Epidermal melanocyte (primary cell): Measurements from ENCODE around the gene ATF3.

Experiments
- DNase-seq: peaks from one replicate; pipeline ENCODE4 v3.0.0; 2011; ENCODE audit warnings: low spot score; ENCODE audit not compliant: insufficient read length

ATF3 gene

DNA sequence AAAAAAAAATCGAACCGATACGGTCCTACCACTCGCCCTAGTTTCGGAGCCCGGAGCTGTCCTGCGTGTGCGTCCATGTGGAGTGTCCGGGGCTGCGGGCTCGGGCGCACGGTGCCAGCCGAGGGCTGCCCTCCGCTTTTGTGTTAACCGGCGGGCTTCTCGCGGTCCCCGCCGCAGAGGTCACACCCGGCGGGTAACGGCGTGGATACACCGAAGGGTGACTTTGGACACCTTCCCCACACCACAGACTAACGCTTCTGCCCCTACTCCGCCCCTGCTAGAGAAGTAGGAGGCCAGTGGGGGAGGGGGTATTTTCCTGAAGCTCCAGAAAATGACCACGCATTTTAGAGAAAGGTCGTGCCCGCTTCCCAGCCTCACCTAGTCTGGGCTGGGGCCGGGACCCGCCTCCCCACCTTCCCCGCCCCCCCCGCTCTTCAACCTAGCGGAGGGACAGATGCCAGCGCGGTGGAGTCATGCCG, 609 bp upstream of the ATF3 start:
- DNase-seq: no peak

DNA sequence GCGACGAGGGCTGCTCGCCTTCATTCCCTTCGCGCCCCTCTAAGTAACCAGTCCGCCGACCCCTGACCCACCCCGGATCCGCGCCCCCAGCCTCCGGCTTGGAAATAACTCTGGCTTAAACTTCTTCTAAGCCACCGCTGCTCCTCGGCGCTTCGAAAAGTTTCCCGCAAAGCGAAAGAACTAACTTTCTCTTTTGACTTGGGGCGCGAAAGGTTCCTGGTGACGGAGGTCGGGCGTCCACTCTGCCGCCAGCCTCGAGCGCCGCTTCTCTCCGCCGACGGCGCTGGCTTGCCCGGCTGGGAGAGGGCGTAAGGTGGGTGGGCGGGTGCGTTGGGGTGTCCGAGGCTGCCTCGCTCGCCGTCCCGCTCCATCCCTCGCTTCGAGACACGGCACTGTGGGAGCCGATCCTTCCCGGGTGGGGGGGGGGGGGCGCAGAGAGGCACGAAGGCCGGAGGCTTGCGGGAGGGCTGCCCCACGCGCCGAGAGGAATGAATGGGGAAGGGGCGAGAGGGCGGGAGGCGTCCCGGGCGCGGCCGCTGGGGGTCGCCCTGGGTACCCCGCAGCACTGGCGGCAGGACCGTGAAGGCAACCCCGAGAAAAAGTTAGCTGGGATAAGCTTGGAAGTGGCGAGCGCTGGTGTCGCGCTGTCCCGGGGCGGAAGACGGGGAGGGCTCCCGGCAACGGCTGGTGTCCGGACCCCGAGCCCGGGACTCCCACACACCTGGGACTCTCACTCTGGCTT, 569 bp downstream of the ATF3 start:
- DNase-seq: no peak

DNA sequence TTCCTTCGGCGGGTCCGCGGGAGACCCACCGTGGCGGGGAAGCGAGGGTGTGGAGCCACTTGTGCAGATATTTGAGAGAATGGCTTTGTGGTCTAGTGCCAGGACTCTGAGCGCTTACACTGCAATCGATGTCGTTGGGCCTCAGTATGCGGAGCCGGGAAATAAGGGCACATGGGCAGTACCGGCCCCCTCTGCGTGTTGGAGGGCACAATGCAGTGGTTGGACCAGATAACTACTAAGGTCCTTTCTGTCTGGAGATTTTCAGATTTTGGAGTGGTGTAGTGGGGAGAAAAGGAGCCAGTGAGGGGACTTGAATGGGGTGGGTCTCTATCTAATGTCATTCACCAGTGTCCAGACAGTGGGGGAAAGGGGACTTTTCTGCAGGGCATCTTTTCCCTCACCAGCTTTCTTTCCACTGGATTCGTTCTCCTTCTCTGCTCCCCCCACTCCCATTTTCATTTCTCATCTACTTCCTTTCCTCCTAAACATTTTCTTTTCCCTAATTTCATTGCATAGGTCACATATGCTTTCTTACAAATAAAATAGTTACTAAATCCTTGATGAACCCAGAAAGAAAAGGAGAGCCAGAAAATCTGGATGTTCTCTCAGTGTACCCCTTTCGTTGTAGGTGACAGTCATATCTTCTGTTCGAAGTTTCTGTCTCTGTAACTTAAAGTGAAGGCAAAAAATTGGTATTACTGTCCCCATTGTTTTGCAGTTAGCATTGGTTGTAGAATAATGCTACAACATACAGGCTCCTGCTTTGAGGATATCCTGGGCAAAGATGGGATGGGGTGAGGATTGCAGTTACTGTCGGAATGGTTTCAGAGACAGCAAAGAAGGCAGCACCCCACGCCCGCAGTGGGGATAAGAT, 1.4 kb downstream of the ATF3 start:
- DNase-seq: no peak

DNA sequence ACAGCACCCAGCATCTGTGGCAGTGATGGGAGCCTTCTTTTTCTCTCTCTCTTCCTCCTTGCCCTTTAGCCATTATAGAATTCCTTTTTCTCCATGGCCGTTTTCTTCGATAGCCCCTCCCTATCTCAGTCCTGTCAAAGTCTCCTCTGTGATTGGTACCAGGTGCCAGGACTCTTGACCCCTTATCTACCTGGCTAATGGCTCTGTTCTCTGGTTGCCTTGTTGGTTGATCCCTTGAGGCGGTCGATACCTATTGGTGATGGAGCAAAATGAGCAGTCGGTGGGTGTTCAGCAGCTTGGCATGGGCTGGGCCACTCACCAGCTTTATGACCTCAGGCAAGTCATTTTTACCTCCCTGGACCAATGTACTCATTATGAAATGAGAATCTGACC, 2.0 kb downstream of the ATF3 start:
- DNase-seq: no peak

DNA sequence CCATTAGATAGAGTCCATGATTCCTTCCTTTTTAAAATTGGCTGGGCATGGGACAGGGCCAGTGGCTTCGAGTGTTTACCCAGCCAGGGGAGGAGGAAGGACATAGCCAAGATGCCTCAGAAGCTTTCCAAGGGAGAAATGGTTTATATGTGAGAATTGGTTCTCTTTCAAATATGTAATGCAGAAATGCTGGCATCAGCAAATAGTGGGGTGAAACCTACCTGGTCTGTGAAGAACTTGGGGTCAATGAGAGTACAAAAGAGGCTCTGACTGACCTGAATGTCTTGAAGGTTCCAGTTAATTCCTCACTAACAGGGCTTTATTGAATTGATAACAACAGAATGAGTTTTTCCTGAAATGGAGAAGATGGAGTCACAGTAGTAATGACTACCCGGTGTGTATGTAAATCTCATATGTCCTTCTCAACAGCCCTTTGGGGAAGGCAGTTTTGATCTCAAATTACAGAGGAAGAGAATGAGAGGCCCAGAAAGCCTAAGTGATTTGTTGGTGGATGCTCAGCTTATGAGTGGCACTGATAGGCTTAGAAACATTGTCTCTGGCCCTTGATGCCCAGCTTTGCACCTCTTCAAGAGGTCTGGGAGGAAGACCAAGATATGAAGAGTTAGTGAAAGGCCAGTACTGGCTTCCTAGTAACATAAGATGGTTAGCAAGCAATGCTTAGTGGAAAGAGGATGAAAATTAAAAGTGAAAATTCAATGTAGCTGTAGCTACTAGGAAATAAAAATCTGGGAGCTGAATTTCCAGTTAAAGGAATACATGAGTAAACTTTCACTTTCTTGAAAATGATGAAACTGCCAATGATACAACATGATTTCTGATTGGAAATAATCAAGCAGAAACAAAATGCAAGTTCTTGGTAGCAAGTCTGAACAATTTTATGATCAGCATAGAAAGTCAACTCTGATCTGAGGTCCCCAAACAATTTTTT, 2.7 kb downstream of the ATF3 start:
- DNase-seq: no peak

DNA sequence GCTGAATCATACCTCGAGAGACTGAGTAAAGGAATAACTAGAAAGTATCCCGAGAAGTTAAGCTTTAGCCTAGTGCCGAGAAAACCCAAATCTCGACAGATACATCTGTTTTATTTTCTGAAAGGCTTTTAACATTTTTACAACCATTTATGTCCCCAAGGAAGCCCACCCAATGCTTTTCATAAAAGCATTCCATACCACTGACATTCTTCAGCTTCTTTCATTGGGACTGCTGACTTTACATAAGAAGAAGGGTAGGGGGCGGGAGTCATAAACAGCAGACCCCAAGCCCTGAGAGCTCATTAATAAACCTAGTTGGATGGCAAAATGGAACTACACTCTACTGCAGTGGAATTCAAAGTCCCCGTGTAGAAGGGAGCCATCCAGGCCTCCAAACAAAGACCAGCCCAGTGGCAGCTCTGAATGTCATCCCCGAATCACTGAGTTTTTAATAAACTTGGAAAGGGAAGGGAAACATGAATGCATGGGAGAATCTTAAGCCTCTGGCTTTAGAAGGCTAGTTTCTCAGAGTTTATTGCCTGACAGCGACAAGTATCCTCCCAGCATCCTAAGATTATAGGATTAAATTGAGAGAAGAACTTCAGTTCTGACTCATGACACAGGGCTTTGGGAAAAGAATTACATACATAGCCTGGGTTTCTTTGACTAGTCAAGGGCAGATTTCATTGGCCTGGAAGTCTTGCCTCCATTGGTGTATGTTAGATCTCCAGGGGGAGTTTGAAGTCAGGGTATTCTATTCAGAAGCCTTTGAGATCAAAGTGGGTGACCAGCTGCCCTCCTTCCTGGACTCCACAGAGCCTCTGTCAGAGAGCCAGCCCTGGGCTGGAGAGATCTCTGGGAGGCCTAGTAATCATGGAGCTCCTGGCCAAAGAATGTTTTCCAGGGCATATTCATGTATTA, 3.7 kb downstream of the ATF3 start:
- DNase-seq: no peak

DNA sequence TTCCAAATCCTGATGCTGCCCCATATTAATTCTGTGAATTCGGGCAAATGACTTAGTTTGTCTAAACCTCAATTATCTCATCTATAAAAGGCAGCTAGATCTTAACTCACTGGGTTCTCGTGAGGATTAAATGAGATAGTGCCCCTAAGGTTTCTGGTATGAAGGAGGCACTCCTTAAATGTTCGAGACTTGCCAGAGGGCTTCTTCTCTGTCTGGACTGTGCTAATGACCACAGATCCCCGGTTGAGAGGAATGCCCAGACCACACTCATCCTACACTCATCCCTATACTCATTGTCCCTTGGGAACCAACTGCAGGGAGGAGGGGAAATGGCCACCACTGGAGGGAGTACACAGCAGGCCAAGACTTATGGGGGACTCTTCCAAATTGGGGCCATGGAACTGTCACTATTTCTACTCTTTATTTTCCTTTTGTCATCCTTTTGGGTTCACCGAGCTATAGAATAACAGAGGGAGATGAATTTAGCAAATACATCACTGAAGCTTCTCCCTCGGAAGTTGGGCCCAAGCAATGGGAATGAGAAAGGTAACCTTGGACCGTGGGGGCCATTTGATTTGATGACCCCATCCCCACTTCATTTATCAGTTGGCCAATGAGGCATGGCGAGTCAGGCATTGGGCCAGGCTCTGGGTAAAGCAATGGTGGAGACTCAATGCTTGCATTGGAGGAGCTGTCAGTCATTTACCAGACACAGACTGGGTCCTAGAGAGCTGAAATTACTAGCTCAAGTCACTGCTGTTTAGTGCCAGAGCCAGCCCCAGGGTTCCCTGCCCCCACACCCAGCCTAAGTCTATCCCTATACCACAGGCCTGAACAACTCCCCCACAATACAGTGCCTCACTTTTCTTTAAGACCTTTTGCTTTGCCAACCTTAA, 5.1 kb downstream of the ATF3 start:
- no peak for DNase-seq

DNA sequence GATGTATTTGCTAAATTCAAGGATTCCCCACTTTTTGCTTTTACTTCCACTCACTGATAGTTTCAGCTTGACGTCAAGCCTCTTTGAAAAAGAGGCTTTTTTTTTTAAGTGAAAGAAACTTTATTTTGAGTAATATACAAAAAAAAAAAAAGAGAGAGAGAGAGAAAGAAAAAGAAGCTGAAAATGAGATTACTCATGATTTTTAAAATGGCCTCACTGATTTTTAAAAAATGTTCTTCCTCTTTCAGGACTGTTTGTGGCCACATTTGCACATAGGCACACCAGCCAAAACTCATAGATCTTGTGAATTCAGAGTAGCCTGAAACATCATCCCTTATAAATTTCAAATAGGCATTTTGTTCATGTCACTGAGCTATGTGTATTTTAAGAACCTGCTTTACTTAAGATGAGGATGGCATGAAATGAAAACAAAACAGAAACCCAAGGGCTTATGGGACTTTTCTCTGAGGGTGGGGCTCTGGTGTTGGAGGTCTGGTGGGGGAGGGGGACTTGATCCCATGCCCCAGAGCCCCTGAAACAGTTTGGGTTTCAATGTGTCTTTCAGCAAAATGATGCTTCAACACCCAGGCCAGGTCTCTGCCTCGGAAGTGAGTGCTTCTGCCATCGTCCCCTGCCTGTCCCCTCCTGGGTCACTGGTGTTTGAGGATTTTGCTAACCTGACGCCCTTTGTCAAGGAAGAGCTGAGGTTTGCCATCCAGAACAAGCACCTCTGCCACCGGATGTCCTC, 6.1 kb downstream of the ATF3 start:
- DNase-seq: no peak

DNA sequence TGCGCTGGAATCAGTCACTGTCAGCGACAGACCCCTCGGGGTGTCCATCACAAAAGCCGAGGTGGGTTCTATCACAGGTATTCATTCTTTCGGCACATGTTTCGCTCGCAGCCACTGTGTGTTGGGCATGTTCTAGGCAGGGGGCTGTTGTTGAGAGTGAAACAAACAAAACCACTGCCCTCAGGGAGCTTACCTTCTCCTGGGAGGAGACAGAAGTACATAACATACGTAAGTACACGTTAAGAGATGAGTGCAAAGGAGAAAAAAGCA, 6.6 kb downstream of the ATF3 start:
- no peak for DNase-seq

DNA sequence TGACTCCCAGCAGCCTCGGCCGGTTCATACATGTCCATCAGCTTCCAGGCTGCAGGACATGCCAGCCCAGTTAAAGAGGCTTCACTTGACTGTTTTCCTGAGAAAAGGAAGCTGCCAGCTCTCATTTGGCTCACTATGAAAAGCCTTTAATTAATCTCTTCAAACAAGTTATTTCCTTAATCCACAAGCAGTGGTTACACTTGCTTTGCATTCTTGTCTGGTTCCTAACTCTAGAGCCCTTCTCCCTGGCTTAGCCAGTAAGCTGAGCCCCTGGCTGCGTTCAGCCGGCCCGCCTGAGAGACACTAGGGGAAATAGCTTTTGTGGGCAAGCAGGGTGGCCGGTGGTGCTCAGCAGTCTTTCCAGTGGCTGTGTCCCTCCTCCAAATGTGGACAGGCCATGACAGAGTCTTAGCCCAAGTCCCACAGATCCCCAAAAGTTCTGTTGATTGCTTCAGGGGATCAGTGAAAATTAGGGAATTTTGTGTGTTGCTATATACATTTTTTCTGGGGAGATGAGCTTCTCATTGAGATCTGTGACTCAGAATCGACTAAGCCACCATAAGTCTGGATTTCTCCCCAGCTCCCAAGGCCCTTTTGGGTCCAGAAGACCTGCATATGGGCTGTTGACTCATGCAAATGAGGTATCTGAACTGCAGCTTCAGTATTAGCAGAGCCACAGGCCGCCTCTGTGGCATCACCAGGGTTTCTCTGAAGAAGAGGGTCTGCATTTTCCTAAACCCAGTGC, 10.1 kb downstream of the ATF3 start:
- no peak for DNase-seq

DNA sequence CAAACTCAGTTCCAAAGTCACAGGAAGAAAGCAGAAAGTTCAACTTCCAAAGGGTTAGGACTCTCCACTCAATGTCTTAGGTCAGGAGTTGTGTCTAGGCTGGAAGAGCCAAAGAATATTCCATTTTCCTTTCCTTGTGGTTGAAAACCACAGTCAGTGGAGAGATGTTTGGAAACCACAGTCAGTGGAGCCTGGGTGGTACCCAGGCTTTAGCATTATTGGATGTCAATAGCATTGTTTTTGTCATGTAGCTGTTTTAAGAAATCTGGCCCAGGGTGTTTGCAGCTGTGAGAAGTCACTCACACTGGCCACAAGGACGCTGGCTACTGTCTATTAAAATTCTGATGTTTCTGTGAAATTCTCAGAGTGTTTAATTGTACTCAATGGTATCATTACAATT, 11.7 kb downstream of the ATF3 start:
- DNase-seq: no peak

DNA sequence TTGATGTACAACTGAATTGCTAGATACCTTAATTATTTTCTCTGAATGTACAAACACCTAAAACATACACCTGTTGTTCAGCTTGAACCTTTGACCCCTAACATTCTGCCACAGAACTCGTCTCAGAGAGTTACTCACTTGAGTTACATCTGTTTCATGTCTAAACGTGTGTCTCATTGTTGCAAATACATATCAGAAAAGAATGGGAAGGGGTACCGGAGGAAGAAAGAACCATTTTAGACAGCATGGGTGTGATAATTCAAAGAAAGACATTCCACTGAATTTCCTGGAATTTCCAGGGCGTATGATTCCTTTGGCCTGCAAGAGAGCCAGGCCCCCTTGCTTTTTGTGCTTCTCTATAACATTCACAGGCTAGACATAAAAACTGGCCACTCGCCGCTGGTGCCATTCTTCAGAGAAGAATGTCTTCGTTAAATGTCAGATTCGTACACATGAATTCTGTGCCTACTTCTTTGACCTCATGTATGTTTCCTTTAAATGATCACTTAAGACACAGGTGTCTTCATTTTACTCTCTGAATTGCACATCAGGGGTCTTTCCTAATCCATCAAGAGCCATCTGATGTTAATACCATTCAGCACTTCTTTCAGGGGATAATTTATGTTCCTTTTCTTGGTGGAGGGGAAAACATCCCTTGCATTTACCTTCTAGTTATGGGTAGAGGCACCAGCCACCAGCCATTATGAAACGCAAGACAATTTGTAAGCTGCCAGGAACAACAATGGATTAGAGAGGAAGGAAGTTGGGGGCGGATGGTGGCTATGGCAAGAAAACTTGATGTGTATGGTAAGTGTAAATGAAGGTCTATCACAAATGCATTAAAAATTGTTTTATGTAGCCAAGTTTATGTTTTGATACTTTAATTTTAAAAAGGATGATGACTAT, 12.7 kb downstream of the ATF3 start:
- DNase-seq: no peak

DNA sequence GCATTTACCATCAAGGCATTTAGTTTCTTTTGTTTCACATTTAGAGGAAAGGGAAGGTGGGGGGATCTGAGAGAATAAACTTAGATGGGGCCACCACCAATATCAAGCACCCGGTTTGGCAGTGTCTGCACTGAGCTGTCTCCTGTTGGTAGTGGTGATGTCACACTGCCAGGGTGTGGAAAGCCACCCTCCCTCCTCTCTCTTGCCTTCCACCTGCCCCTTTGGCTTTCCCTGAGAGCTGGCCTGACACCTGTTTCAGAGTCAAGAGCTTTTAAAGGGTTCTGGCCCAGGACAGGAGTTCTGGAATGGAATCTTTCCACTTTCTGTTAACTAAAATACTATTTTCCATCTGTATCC, 13.4 kb downstream of the ATF3 start:
- DNase-seq: no peak

DNA sequence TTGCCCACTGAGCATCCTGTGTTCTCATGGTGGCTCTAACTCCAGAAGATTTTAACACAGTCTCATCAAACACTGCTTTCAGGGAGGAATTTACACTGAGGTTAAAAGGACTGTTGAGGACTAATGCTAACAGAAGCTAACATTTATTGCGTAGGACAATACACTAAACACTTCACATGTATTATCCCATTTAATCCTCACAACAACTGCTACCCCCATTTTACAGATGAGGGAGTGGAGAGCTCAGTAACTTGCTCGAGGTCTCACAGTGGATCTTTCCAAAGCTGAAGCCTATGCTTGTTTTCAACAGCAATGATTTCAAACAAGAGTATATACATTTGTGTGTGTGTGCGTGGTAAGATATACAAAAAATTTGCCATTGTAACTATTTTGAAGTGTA, 13.9 kb downstream of the ATF3 start:
- no peak for DNase-seq

DNA sequence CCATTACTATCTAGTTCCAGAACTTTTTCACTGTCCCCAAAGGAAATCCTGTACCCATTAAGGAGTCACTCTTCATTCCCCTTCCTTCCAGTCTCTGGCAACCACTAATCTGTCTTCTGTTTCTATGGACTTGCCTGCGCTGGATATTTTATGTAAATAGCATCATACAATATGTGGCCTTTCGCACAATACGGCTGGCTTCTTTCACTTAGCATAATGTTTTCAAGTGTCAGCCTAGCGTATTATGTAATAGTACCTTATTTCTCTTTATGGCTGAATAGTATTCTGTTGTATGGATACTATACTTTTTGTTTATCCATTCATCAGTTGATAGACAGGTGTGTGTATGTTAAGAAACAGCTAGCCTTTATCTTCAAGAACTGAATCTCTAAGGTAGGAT, 14.3 kb downstream of the ATF3 start:
- no peak for DNase-seq

DNA sequence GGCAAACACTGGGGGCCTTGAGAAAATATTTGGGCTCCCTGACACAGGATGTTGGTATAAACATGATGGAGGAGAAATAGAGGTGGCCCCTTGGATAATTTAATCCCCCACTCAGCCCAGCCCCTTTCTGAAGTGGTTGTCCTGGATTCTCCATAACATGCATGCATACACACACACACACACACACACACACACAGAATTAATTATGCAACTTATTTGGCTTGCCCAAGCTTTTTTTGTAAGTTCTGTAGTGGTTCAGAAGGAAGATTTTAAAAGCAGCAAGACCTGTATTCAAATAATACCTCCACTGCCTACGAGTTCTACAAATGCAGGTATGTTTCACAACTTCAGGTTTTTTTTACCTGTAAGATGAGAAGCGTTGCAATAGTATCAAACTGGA, 15.0 kb downstream of the ATF3 start:
- DNase-seq: no peak

DNA sequence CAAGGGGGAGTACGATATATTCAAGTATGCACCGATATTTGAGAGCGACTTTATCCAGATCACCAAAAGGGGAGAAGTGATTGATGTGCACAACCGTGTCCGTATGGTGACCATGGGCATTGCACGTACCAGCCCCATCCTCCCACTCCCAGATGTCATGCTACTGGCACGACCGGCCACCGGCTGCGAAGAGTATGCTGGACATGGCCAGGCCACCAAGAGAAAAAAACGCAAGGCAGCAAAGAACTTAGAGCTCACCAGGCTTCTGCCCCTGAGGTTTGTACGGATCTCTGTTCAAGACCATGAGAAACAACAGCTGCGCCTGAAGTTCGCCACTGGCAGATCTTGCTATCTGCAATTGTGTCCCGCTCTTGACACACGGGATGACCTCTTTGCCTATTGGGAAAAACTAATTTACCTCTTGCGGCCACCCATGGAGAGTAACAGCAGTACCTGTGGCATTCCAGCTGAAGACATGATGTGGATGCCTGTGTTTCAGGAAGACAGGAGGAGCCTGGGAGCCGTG, 16.5 kb downstream of the ATF3 start:
- DNase-seq: no peak
